Measurements from ENCODE around the gene GRIN1. TPM values are rescaled to one million over a fixed set of nuclear protein-coding genes. Genes with fewer than 3 reads are reported as not detected.

Gene GRIN1
- total RNA-seq, 2 donors from 2014 or later: 0.35 to 0.73 TPM

DNA sequence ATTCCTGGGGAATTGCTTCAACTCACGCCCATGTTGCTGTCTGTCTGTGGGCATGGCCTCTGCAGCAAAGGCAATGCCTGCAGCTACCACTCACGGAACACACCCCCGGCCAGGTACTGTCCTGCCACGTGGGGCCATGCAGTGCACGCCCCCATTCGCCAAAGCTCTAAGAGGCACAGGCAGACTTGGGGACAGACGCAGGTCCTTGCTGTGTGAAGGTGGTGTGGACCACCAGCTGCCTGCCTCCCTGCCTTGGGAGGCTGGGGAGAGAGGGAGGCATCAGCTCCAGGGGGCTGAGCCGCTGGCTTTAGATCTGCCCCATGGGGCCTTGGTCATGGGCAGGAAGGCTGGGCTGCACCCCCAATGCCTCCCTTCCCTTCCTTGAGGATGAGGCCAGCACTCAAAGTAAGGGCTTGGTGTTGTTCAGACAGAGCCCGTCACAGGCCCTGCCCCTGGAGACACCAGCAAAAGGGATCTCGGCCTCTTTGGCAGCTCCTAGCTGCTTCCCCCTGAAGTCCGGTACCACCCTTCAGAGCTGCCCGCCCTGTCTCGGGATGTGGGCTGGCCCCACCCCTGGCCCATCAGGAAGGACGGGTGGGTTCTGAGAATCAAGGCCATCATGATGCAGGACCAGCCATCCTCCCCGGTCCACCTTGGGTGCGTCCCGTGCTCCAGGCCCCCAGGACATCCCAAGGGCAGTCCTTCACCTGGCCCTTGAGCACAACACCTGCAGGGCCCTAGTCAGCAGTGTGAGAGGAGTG lies 2.3 kb downstream of the GRIN1 start:
- Mint-ChIP-seq H3K27ac (no peak overlapping the region), H3K4me3 (no peak overlapping the region), H3K27me3 (ENCODE audit: insufficient read depth) (peaks cover 80% of the 10 kb centered on the region), H3K36me3 (ENCODE audit: low read depth) (no peaks in the 10 kb centered on the region), H3K9me3 (no peaks in the 10 kb centered on the region), H3K4me1 (no peaks in the 10 kb centered on the region)
- Histone ChIP-seq H3K9me3 (ENCODE audit: control insufficient read depth, low read length) (no peaks in the 10 kb centered on the region), H3K27me3 (ENCODE audit: control insufficient read depth, insufficient read depth, low read length, poor library complexity, severe bottlenecking) (peaks cover 82% of the 10 kb centered on the region), H3K9ac (ENCODE audit: extremely low read depth, low read length, poor library complexity, severe bottlenecking) (no peak overlapping the region), H3K4me1 (ENCODE audit: control insufficient read depth, insufficient read depth, low read length) (no peaks in the 10 kb centered on the region), H3K27ac (ENCODE audit: low read depth, low read length) (no peak overlapping the region), H3K4me3 (ENCODE audit: low read length) (no peak overlapping the region), H3K36me3 (ENCODE audit: control insufficient read depth, insufficient read depth, low read length) (no peaks in the 10 kb centered on the region)
- TF ChIP-seq, protein P1, sequence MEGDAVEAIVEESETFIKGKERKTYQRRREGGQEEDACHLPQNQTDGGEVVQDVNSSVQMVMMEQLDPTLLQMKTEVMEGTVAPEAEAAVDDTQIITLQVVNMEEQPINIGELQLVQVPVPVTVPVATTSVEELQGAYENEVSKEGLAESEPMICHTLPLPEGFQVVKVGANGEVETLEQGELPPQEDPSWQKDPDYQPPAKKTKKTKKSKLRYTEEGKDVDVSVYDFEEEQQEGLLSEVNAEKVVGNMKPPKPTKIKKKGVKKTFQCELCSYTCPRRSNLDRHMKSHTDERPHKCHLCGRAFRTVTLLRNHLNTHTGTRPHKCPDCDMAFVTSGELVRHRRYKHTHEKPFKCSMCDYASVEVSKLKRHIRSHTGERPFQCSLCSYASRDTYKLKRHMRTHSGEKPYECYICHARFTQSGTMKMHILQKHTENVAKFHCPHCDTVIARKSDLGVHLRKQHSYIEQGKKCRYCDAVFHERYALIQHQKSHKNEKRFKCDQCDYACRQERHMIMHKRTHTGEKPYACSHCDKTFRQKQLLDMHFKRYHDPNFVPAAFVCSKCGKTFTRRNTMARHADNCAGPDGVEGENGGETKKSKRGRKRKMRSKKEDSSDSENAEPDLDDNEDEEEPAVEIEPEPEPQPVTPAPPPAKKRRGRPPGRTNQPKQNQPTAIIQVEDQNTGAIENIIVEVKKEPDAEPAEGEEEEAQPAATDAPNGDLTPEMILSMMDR (conservative IDR thresholded peaks at IDR 0.05): no peak
- no peak for DNase-seq
- 67 to 80% methylated on average over 10 to 17 of the region's 17 CpGs for WGBS, 2 experiments (ENCODE audit: insufficient coverage in 1 of 2, insufficient read length in 1 of 2)

DNA sequence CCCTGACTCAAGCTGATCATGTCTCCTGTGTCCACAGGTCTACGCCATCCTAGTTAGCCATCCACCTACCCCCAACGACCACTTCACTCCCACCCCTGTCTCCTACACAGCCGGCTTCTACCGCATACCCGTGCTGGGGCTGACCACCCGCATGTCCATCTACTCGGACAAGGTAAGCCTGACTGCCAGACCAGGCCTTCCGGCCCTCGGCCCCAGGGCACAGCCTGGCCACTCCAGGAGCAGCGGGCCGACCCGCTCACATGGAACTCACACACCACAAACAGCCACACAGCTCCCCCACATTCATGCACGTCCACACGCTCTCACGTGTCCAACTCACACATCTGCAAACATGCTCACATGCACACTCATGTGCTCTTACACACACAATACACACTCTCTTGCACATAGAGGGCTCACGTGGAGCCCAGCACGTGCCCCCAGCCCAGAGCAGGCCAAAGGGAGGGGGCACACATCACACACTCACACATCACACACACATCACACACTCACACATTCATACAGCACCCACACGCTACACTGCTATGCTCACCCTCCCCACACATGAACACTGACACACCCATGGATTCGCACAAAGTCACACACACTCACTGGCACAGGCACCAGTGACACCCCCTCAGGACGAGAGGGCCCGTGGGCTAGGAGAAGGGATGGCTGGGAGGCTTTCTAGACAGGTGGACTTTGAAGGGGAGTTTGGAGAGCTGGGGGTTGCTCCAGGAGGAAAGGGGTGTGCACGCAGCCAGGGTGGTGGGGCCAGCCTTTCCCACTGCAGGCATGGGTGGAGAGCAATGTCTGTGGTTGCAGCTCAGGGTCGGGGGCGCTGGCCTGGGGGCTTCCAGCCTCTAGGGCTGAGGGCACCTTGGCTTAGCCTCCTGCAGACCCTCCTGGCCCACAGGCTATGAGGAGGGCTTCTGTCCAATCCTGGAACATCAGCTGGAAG lies 3.3 kb downstream of the GRIN1 start:
- Histone ChIP-seq H3K4me1 (ENCODE audit: control insufficient read depth, insufficient read depth, low read length) (no peaks in the 10 kb centered on the region), H3K36me3 (ENCODE audit: control insufficient read depth, insufficient read depth, low read length) (no peaks in the 10 kb centered on the region), H3K9ac (ENCODE audit: extremely low read depth, low read length, poor library complexity, severe bottlenecking) (no peak overlapping the region), H3K27ac (ENCODE audit: low read depth, low read length) (no peak overlapping the region), H3K27me3 (ENCODE audit: control insufficient read depth, insufficient read depth, low read length, poor library complexity, severe bottlenecking) (peaks cover 76% of the 10 kb centered on the region), H3K4me3 (ENCODE audit: low read length) (no peak overlapping the region), H3K9me3 (ENCODE audit: control insufficient read depth, low read length) (no peaks in the 10 kb centered on the region)
- Mint-ChIP-seq H3K4me1 (no peaks in the 10 kb centered on the region), H3K36me3 (ENCODE audit: low read depth) (no peaks in the 10 kb centered on the region), H3K4me3 (no peak overlapping the region), H3K27me3 (ENCODE audit: insufficient read depth) (peaks cover 72% of the 10 kb centered on the region), H3K27ac (no peak overlapping the region), H3K9me3 (no peaks in the 10 kb centered on the region)
- 77 to 79% methylated on average over 8 to 24 of the region's 24 CpGs for WGBS, 2 experiments (ENCODE audit: insufficient coverage in 1 of 2, insufficient read length in 1 of 2)
- TF ChIP-seq, protein P1 (conservative IDR thresholded peaks at IDR 0.05): no peak
- DNase-seq: peak; percentile 29

DNA sequence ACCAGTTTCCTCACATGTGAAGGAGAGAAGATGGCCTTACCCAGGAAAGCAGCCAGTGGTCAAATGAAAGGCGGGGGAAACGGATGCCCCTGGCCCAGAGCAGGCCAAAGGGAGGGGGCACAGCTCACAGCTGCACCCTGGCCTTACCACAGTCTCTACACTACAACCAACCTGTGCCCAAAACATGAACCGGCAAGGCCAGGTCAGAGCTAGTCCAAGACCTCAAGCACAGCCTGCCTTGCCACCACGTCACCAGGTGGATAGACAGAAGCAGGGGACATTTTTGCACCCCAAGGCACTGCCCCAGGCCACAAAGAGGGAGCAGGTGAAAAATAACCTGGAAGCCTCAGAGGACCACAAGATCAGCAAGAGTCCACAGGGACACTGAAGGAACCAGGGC lies 4.5 kb downstream of the GRIN1 start:
- no peak for DNase-seq
- H3K27ac ChIP-seq (ENCODE audit: low read depth, low read length): no peak overlapping the region
- H3K4me3 Mint-ChIP-seq: no peak overlapping the region
- H3K4me3 ChIP-seq (ENCODE audit: low read length): no peak overlapping the region
- H3K27me3 Mint-ChIP-seq (ENCODE audit: insufficient read depth): peaks cover 60% of the 10 kb centered on the region
- no peaks in the 10 kb centered on the region for H3K36me3 ChIP-seq (ENCODE audit: control insufficient read depth, insufficient read depth, low read length)
- no peaks in the 10 kb centered on the region for H3K4me1 Mint-ChIP-seq
- peaks cover 68% of the 10 kb centered on the region for H3K27me3 ChIP-seq (ENCODE audit: control insufficient read depth, insufficient read depth, low read length, poor library complexity, severe bottlenecking)
- no peak overlapping the region for H3K27ac Mint-ChIP-seq
- no peak overlapping the region for H3K9ac ChIP-seq (ENCODE audit: extremely low read depth, low read length, poor library complexity, severe bottlenecking)
- H3K9me3 ChIP-seq (ENCODE audit: control insufficient read depth, low read length): no peaks in the 10 kb centered on the region
- TF ChIP-seq, protein P1 (conservative IDR thresholded peaks at IDR 0.05): no peak
- 63 to 71% methylated on average over 1 to 4 of the region's 4 CpGs for WGBS, 2 experiments (ENCODE audit: insufficient coverage in 1 of 2, insufficient read length in 1 of 2)
- H3K4me1 ChIP-seq (ENCODE audit: control insufficient read depth, insufficient read depth, low read length): no peaks in the 10 kb centered on the region
- H3K9me3 Mint-ChIP-seq: no peaks in the 10 kb centered on the region
- no peaks in the 10 kb centered on the region for H3K36me3 Mint-ChIP-seq (ENCODE audit: low read depth)
